Common myeloid progenitor, CD34-positive (primary cell): ENCODE measurements around the gene SPATA46.
A peak's percentile ranks its signal among the peaks of the same experiment; 100 is the strongest.

Experiments
- CTCF ChIA-PET: fragments of 350-600 bp; sonication (Branson Sonifier 250); formaldehyde crosslinking; loops from one replicate; lab custom pipeline; 2021; ENCODE audit warnings: antibody characterized with exemption; lab: Charles Lee
- POLR2A ChIA-PET: fragments of 350-600 bp; sonication (Branson Sonifier 250); formaldehyde crosslinking; loops from one replicate; lab custom pipeline; 2021; ENCODE audit warnings: antibody characterized with exemption; lab: Charles Lee
- DNase-seq, 3 donors: peaks; one replicate each; pipeline versions ENCODE4 v3.0.0 to v3.0.0-alpha.2; 2013
- H3K27ac ChIP-seq, 2 experiments: 1 replicate in 1 of 2; 2 replicates in 1 of 2; pipeline ENCODE4 v1.7.0; 2013; ENCODE audit warnings: inconsistent platforms in 2 of 2, low read length in 2 of 2, mild to moderate bottlenecking in 2 of 2, low read depth in 1 of 2, moderate library complexity in 1 of 2; ENCODE audit not compliant: severe bottlenecking in 2 of 2, insufficient read depth in 1 of 2, poor library complexity in 1 of 2
- H3K27me3 ChIP-seq, 5 experiments: replicated peaks in 2 of 5; 1 replicate in 3 of 5; 2 replicates in 2 of 5; pipeline versions ENCODE4 v1.6.1 to v1.7.0; 2013; ENCODE audit warnings: low read length in 4 of 5, mild to moderate bottlenecking in 2 of 5, moderate library complexity in 2 of 5, inconsistent platforms in 1 of 5; ENCODE audit not compliant: insufficient read depth in 5 of 5, control insufficient read depth in 4 of 5
- H3K36me3 ChIP-seq, 4 experiments: 1 replicate in 2 of 4; 2 replicates in 2 of 4; pipeline versions ENCODE4 v1.6.1 to v1.7.0; 2013; ENCODE audit warnings: low read length in 3 of 4, control low read depth in 1 of 4, mild to moderate bottlenecking in 1 of 4; ENCODE audit not compliant: control insufficient read depth in 4 of 4, insufficient read depth in 4 of 4
- H3K4me1 ChIP-seq, 4 experiments: 1 replicate in 3 of 4; 2 replicates in 1 of 4; pipeline versions ENCODE4 v1.6.1 to v1.7.1; 2013; ENCODE audit warnings: low read length in 3 of 4, mild to moderate bottlenecking in 3 of 4, control low read depth in 1 of 4, inconsistent platforms in 1 of 4, moderate library complexity in 1 of 4; ENCODE audit not compliant: control insufficient read depth in 4 of 4, insufficient read depth in 4 of 4; ENCODE audit errors: control extremely low read depth in 1 of 4
- H3K4me3 ChIP-seq, 7 experiments: 1 replicate in 4 of 7; 2 replicates in 3 of 7; pipeline versions ENCODE4 v1.5.1 to v1.7.0; 2013; ENCODE audit warnings: mild to moderate bottlenecking in 7 of 7, low read length in 6 of 7, moderate library complexity in 6 of 7, inconsistent platforms in 2 of 7, low read depth in 2 of 7, control low read depth in 1 of 7; ENCODE audit not compliant: insufficient read depth in 4 of 7, control insufficient read depth in 1 of 7; ENCODE audit errors: extremely low read depth in 1 of 7
- H3K9me3 ChIP-seq, 5 experiments: 1 replicate in 4 of 5; 2 replicates in 1 of 5; pipeline versions ENCODE4 v1.6.1 to v1.7.1; 2013; ENCODE audit warnings: low read length in 4 of 5, mild to moderate bottlenecking in 2 of 5, inconsistent platforms in 1 of 5, low read depth in 1 of 5, moderate library complexity in 1 of 5; ENCODE audit not compliant: control insufficient read depth in 4 of 5, insufficient read depth in 2 of 5; ENCODE audit errors: control extremely low read depth in 1 of 5
- WGBS: methylation state at CpG from one replicate; pipeline ENCODE4 v1.1.5; 2013; ENCODE audit not compliant: insufficient coverage; 5-methylcytosine and 5-hydroxymethylcytosine counted together

Gene SPATA46

GRCh38 chr1:162391790-162392563 lies 15.3 kb upstream of the SPATA46 start:
- CTCF ChIA-PET: interaction anchor here (0.9 to 3.2 kb wide), 9 partner anchors 9 to 336 kb away, joined by 3 to 15 read pairs (median 5); partner anchors contain the start of genes C1orf226 and NOS1AP
- peak; percentile 50 to 80 (median 76) for DNase-seq

GRCh38 chr1:162390396-162391185 lies 13.9 kb upstream of the SPATA46 start:
- POLR2A ChIA-PET: no interaction called here
- Histone ChIP-seq H3K27me3 (peaks cover 0 to 3% (median 0%) of the 10 kb centered on the region in 5 experiments), H3K4me3 (no peak overlapping the region), H3K27ac (no peak overlapping the region), H3K4me1 (peaks cover 0 to 21% (median 3%) of the 10 kb centered on the region in 4 experiments), H3K9me3 (no peaks in the 10 kb centered on the region), H3K36me3 (no peaks in the 10 kb centered on the region)
- WGBS: 88% methylated on average over 12 of the region's 15 CpGs
- no peak for DNase-seq
- CTCF ChIA-PET: interaction anchor here (0.7 to 3.2 kb wide), 11 partner anchors 12 to 341 kb away, joined by 3 to 15 read pairs (median 3); partner anchors contain the start of gene NOS1AP

More at GRCh38 chr1:162391790-162392563, 15.3 kb upstream of the SPATA46 start:
- 90% methylated on average over 2 of the region's 4 CpGs for WGBS
- Histone ChIP-seq H3K4me3 (no peak overlapping the region), H3K27ac (no peak overlapping the region), H3K36me3 (no peaks in the 10 kb centered on the region), H3K27me3 (peaks cover 0 to 14% (median 4%) of the 10 kb centered on the region in 5 experiments), H3K9me3 (no peaks in the 10 kb centered on the region), H3K4me1 (peaks cover 0 to 17% (median 3%) of the 10 kb centered on the region in 4 experiments)
- POLR2A ChIA-PET: interaction anchor here (0.6 kb wide), 1 partner anchor 1336 kb away, joined by 6 read pairs; no protein-coding TSS in a partner anchor

- Histone ChIP-seq H3K36me3 (no peaks in the 10 kb centered on the region), H3K4me1 (peaks cover 0 to 21% (median 3%) of the 10 kb centered on the region in 4 experiments), H3K27ac (no peak overlapping the region), H3K4me3 (no peak overlapping the region), H3K9me3 (no peaks in the 10 kb centered on the region), H3K27me3 (peaks cover 0 to 3% (median 0%) of the 10 kb centered on the region in 5 experiments)
- ChIA-PET POLR2A (no interaction called here), CTCF (interaction anchor here (0.7 to 3.2 kb wide), 12 partner anchors 11 to 352 kb away, joined by 3 to 15 read pairs (median 3); no protein-coding TSS in a partner anchor)
- 97% methylated on average over 6 of the region's 9 CpGs for WGBS
- DNase-seq: no peak
Observed at GRCh38 chr1:162389971-162390370, 13.3 kb upstream of the SPATA46 start.

GRCh38 chr1:162389021-162389818 lies 12.6 kb upstream of the SPATA46 start:
- WGBS: 78% methylated on average over 8 of the region's 11 CpGs
- ChIA-PET CTCF (interaction anchor here (1.0 to 3.2 kb wide), 7 partner anchors 15 to 352 kb away, joined by 3 to 15 read pairs (median 3); no protein-coding TSS in a partner anchor), POLR2A (interaction anchor here (0.6 to 0.8 kb wide), 2 partner anchors 18 to 32 kb away, joined by 3 to 4 read pairs; no protein-coding TSS in a partner anchor)
- Histone ChIP-seq H3K36me3 (no peaks in the 10 kb centered on the region), H3K27ac (no peak overlapping the region), H3K4me3 (no peak overlapping the region), H3K4me1 (peaks cover 0 to 21% (median 3%) of the 10 kb centered on the region in 4 experiments), H3K27me3 (peaks cover 0 to 3% (median 0%) of the 10 kb centered on the region in 5 experiments), H3K9me3 (no peaks in the 10 kb centered on the region)
- DNase-seq: peak in 2 of 3 donors; percentile 66 to 68

- WGBS: 95% methylated on average over 4 of the region's 5 CpGs
- no peak overlapping the region for H3K27ac ChIP-seq
- CTCF ChIA-PET: interaction anchor here (1.0 to 3.2 kb wide), 3 partner anchors 26 to 351 kb away, joined by 3 to 12 read pairs (median 3); no protein-coding TSS in a partner anchor
Observed at GRCh38 chr1:162388615-162389014, 12.0 kb upstream of the SPATA46 start.

GRCh38 chr1:162388083-162388594 lies 11.5 kb upstream of the SPATA46 start:
- WGBS: 88% methylated on average over 3 of the region's 8 CpGs

More at GRCh38 chr1:162388615-162389014, 12.0 kb upstream of the SPATA46 start:
- POLR2A ChIA-PET: interaction anchor here (0.6 to 0.8 kb wide), 2 partner anchors 19 to 31 kb away, joined by 3 to 4 read pairs; no protein-coding TSS in a partner anchor
- no peaks in the 10 kb centered on the region for H3K36me3 ChIP-seq
- H3K27me3 ChIP-seq: peaks cover 0 to 3% (median 0%) of the 10 kb centered on the region in 5 experiments
- no peak overlapping the region for H3K4me3 ChIP-seq
- H3K9me3 ChIP-seq: no peaks in the 10 kb centered on the region
- H3K4me1 ChIP-seq: peaks cover 0 to 21% (median 3%) of the 10 kb centered on the region in 4 experiments
- DNase-seq: no peak

More at GRCh38 chr1:162388083-162388594, 11.5 kb upstream of the SPATA46 start:
- Histone ChIP-seq H3K36me3 (no peaks in the 10 kb centered on the region), H3K9me3 (no peaks in the 10 kb centered on the region), H3K4me1 (peaks cover 0 to 21% (median 3%) of the 10 kb centered on the region in 4 experiments), H3K27ac (no peak overlapping the region), H3K4me3 (no peak overlapping the region), H3K27me3 (peaks cover 0 to 3% (median 0%) of the 10 kb centered on the region in 5 experiments)
- CTCF ChIA-PET: no interaction called here
- POLR2A ChIA-PET: no interaction called here
- DNase-seq: peak in 2 of 3 donors; percentile 24 to 37
